Spinal cord (tissue), 10 donors: ENCODE results near the gene GJA8. TPM values are rescaled to one million over a fixed set of nuclear protein-coding genes. Genes with fewer than 3 reads are reported as not detected.

Source experiments
- DNase-seq, 6 donors: peaks; one replicate each; pipeline versions ENCODE4 v3.0.0 to v3.0.0-alpha.2; 2013 to 2015; ENCODE audit warnings: low spot score in 6 of 6, low read depth in 4 of 6
- H3K27ac ChIP-seq: one replicate; pipeline ENCODE4 v1.5.1; 2013; ENCODE audit warnings: low read depth, low read length, control low read depth
- H3K27me3 ChIP-seq: one replicate; pipeline ENCODE4 v1.6.1; 2013; ENCODE audit warnings: low read length; ENCODE audit not compliant: control insufficient read depth, insufficient read depth
- H3K36me3 ChIP-seq: one replicate; pipeline ENCODE4 v1.6.1; 2013; ENCODE audit warnings: low read length; ENCODE audit not compliant: control insufficient read depth, insufficient read depth
- H3K4me1 ChIP-seq: one replicate; pipeline ENCODE4 v1.6.1; 2013; ENCODE audit warnings: low read length; ENCODE audit not compliant: control insufficient read depth, insufficient read depth
- H3K4me3 ChIP-seq: one replicate; pipeline ENCODE4 v1.5.1; 2013; ENCODE audit warnings: low read depth, low read length, control low read depth
- H3K9me3 ChIP-seq: one replicate; pipeline ENCODE4 v1.6.1; 2013; ENCODE audit warnings: low read length; ENCODE audit not compliant: control insufficient read depth, insufficient read depth
- WGBS: methylation state at CpG from one replicate; pipeline ENCODE4 v1.1.5; 2013; ENCODE audit warnings: missing lambda C conversion rate; ENCODE audit not compliant: insufficient coverage; 5-methylcytosine and 5-hydroxymethylcytosine counted together
- polyA plus RNA-seq, 2 donors: library from polyadenylated mRNA; unstranded; fragments of 120-200 nt; gene quantifications; one replicate each; pipeline ENCODE4 v1.2.1, GENCODE V29; 2013; ENCODE audit not compliant: insufficient read length in 2 of 2
- total RNA-seq, 2 donors: library from RNA; depleted of rRNA in 1 of 2; stranded (reverse); fragments of 120-200 nt in 1 of 2; fragments of >200 nt in 1 of 2; gene quantifications; one replicate each; pipeline versions ENCODE4 v1.2.3 to v1.2.4, GENCODE V29; 2013 to 2014
- donor health status: healthy.

The GJA8 gene
- total and polyA plus RNA-seq, 4 donors, result not detected

- Histone ChIP-seq H3K9me3 (no peaks in the 10 kb centered on the region), H3K36me3 (no peaks in the 10 kb centered on the region), H3K4me1 (peaks cover 24% of the 10 kb centered on the region), H3K27me3 (no peaks in the 10 kb centered on the region), H3K27ac (no peak overlapping the region), H3K4me3 (no peak overlapping the region)
- WGBS, result 63% methylated on average over 3 of the region's 5 CpGs
- peak in 1 of 6 donors; percentile 11 for DNase-seq
Observed at GRCh38 chr1:147892216-147892615, 10.4 kb upstream of the GJA8 start.

- Histone ChIP-seq H3K27me3 (no peaks in the 10 kb centered on the region), H3K4me1 (peaks cover 28% of the 10 kb centered on the region), H3K9me3 (no peaks in the 10 kb centered on the region), H3K4me3 (no peak overlapping the region), H3K27ac (no peak overlapping the region), H3K36me3 (no peaks in the 10 kb centered on the region)
- peak in 5 of 6 donors; percentile 42 to 92 (median 60) for DNase-seq
- no CpG with 5 or more reads among the region's 1 CpG for WGBS
Observed at GRCh38 chr1:147892731-147893214, 9.8 kb upstream of the GJA8 start.

- no peaks in the 10 kb centered on the region for H3K9me3 ChIP-seq
- WGBS, result no CpG with 5 or more reads among the region's 4 CpGs
- peaks cover 27% of the 10 kb centered on the region for H3K4me1 ChIP-seq
- no peaks in the 10 kb centered on the region for H3K27me3 ChIP-seq
- H3K36me3 ChIP-seq, result no peaks in the 10 kb centered on the region
- H3K4me3 ChIP-seq, result no peak overlapping the region
- H3K27ac ChIP-seq, result no peak overlapping the region
- no peak for DNase-seq
Observed at GRCh38 chr1:147895123-147895522, 7.5 kb upstream of the GJA8 start.

- Histone ChIP-seq H3K4me3 (no peak overlapping the region), H3K27ac (no peak overlapping the region), H3K4me1 (peaks cover 9% of the 10 kb centered on the region), H3K27me3 (no peaks in the 10 kb centered on the region), H3K36me3 (no peaks in the 10 kb centered on the region), H3K9me3 (no peaks in the 10 kb centered on the region)
- DNase-seq, result peak in 1 of 6 donors; percentile 20
- WGBS, result 62% methylated on average over 6 of the region's 8 CpGs
Observed at GRCh38 chr1:147897029-147897752, 5.4 kb upstream of the GJA8 start.

GRCh38 chr1:147897789-147898188 lies 4.8 kb upstream of the GJA8 start:
- no peak for DNase-seq
- 95% methylated on average over 2 of the region's 4 CpGs for WGBS
- no peaks in the 10 kb centered on the region for H3K36me3 ChIP-seq

GRCh38 chr1:147904726-147905125 lies 2.1 kb downstream of the GJA8 start:
- Histone ChIP-seq H3K27me3 (no peaks in the 10 kb centered on the region), H3K9me3 (no peaks in the 10 kb centered on the region), H3K4me3 (no peak overlapping the region), H3K4me1 (no peaks in the 10 kb centered on the region), H3K27ac (no peak overlapping the region), H3K36me3 (no peaks in the 10 kb centered on the region)
- no peak for DNase-seq
- no CpG with 5 or more reads among the region's 3 CpGs for WGBS

More at GRCh38 chr1:147897789-147898188, 4.8 kb upstream of the GJA8 start:
- Histone ChIP-seq H3K27ac (no peak overlapping the region), H3K27me3 (no peaks in the 10 kb centered on the region), H3K4me3 (no peak overlapping the region), H3K9me3 (no peaks in the 10 kb centered on the region), H3K4me1 (peaks cover 7% of the 10 kb centered on the region)

- WGBS, result 95% methylated on average over 42 of the region's 44 CpGs
Observed at GRCh38 chr1:147907786-147908509, 5.4 kb downstream of the GJA8 start.

GRCh38 chr1:147912553-147912952 lies 10.0 kb downstream of the GJA8 start:
- Histone ChIP-seq H3K27me3 (no peaks in the 10 kb centered on the region), H3K4me3 (no peak overlapping the region), H3K9me3 (no peaks in the 10 kb centered on the region), H3K36me3 (no peaks in the 10 kb centered on the region), H3K4me1 (no peaks in the 10 kb centered on the region), H3K27ac (no peak overlapping the region)
- DNase-seq, result no peak
- WGBS, result no CpG with 5 or more reads among the region's 2 CpGs

More at GRCh38 chr1:147907786-147908509, 5.4 kb downstream of the GJA8 start:
- Histone ChIP-seq H3K27me3 (no peaks in the 10 kb centered on the region), H3K27ac (no peak overlapping the region), H3K9me3 (no peaks in the 10 kb centered on the region), H3K4me3 (no peak overlapping the region), H3K36me3 (no peaks in the 10 kb centered on the region), H3K4me1 (no peaks in the 10 kb centered on the region)
- DNase-seq, result no peak

- Histone ChIP-seq H3K9me3 (no peaks in the 10 kb centered on the region), H3K4me1 (no peaks in the 10 kb centered on the region), H3K27me3 (no peaks in the 10 kb centered on the region), H3K4me3 (no peak overlapping the region), H3K36me3 (no peaks in the 10 kb centered on the region), H3K27ac (no peak overlapping the region)
- no peak for DNase-seq
- WGBS, result 90% methylated on average over 5 of the region's 7 CpGs
Observed at GRCh38 chr1:147913362-147913942, 10.9 kb downstream of the GJA8 start.
